ENCODE results near the gene SLC39A10. TPM values are rescaled to one million over a fixed set of nuclear protein-coding genes. Genes with fewer than 3 reads are reported as not detected.

The SLC39A10 gene
- total RNA-seq, 1 donor from 2014 or later: 52.3 TPM

GRCh38 chr2:195695002-195695631 is 38.1 kb downstream of the SLC39A10 start:
- H3K27me3 Mint-ChIP-seq: no peaks in the 10 kb centered on the region
- ChIA-PET POLR2A (no interaction called here), CTCF (no interaction called here)
- DNase-seq (no peak), ATAC-seq (ENCODE audit: low read depth) (no peak)
- H3K36me3 Mint-ChIP-seq (ENCODE audit: low read depth): peaks cover 86% of the 10 kb centered on the region
- intact Hi-C loops (cut with micrococcal nuclease): no loop called here
- no peak overlapping the region for H3K4me3 Mint-ChIP-seq
- H3K9me3 Mint-ChIP-seq: peaks cover 49% of the 10 kb centered on the region
- peaks cover 72% of the 10 kb centered on the region for H3K4me1 Mint-ChIP-seq
- H3K27ac Mint-ChIP-seq: no peak overlapping the region
- TF ChIP-seq CTCF (IDR thresholded peaks at IDR 0.05): no peak

- H3K9me3 Mint-ChIP-seq: peaks cover 47% of the 10 kb centered on the region
- no peak for TF ChIP-seq CTCF (IDR thresholded peaks at IDR 0.05)
- no peak overlapping the region for H3K4me3 Mint-ChIP-seq
- CTCF ChIA-PET: no interaction called here
- DNase-seq: no peak
- peaks cover 84% of the 10 kb centered on the region for H3K36me3 Mint-ChIP-seq (ENCODE audit: low read depth)
- no peaks in the 10 kb centered on the region for H3K27me3 Mint-ChIP-seq
- POLR2A ChIA-PET: interaction anchor here (0.7 kb wide), 2 partner anchors 36 to 177 kb away, joined by 4 to 8 read pairs; no protein-coding TSS in a partner anchor
- no peak overlapping the region for H3K27ac Mint-ChIP-seq
- peaks cover 69% of the 10 kb centered on the region for H3K4me1 Mint-ChIP-seq
- intact Hi-C loops (cut with micrococcal nuclease): no loop called here
- no peak for ATAC-seq (ENCODE audit: low read depth)
Observed at GRCh38 chr2:195696012-195696411, 39.0 kb downstream of the SLC39A10 start.

GRCh38 chr2:195697681-195698220 is 40.7 kb downstream of the SLC39A10 start:
- Mint-ChIP-seq H3K9me3 (peaks cover 41% of the 10 kb centered on the region), H3K27ac (no peak overlapping the region), H3K4me3 (no peak overlapping the region), H3K27me3 (no peaks in the 10 kb centered on the region), H3K4me1 (peaks cover 52% of the 10 kb centered on the region), H3K36me3 (ENCODE audit: low read depth) (peaks cover 83% of the 10 kb centered on the region)
- TF ChIP-seq CTCF (IDR thresholded peaks at IDR 0.05): no peak
- CTCF ChIA-PET: no interaction called here
- POLR2A ChIA-PET: no interaction called here
- intact Hi-C loops (cut with micrococcal nuclease): no loop called here
- ATAC-seq (ENCODE audit: low read depth): no peak
- DNase-seq: no peak

GRCh38 chr2:195700480-195700879 is 43.5 kb downstream of the SLC39A10 start:
- POLR2A ChIA-PET: no interaction called here

More at GRCh38 chr2:195700480-195700879, 43.5 kb downstream of the SLC39A10 start:
- TF ChIP-seq CTCF (IDR thresholded peaks at IDR 0.05): no peak
- Mint-ChIP-seq H3K36me3 (ENCODE audit: low read depth) (peaks cover 72% of the 10 kb centered on the region), H3K9me3 (peaks cover 34% of the 10 kb centered on the region), H3K27ac (no peak overlapping the region), H3K4me1 (peaks cover 30% of the 10 kb centered on the region), H3K4me3 (no peak overlapping the region), H3K27me3 (no peaks in the 10 kb centered on the region)
- CTCF ChIA-PET: no interaction called here
- intact Hi-C loops (cut with micrococcal nuclease): no loop called here
- ATAC-seq (ENCODE audit: low read depth): no peak
- no peak for DNase-seq
